Esophagus (tissue), 2 donors: ENCODE data around the gene ACOT9. TPM values are rescaled to one million over a fixed set of nuclear protein-coding genes. Genes with fewer than 3 reads are reported as not detected.

ENCODE experiments used
- H3K27ac ChIP-seq, 2 donors: one replicate each; pipeline ENCODE4 v1.5.1; 2013; ENCODE audit warnings: low read depth in 2 of 2, mild to moderate bottlenecking in 2 of 2, inconsistent platforms in 1 of 2, low read length in 1 of 2, moderate library complexity in 1 of 2
- H3K27me3 ChIP-seq, 2 donors: one replicate each; pipeline ENCODE4 v1.6.1; 2013; ENCODE audit warnings: low read length in 2 of 2, control low read depth in 1 of 2, mild to moderate bottlenecking in 1 of 2; ENCODE audit not compliant: insufficient read depth in 2 of 2, control insufficient read depth in 1 of 2
- H3K36me3 ChIP-seq, 2 donors: one replicate each; pipeline ENCODE4 v1.6.1; 2013; ENCODE audit warnings: low read length in 1 of 2; ENCODE audit not compliant: control insufficient read depth in 2 of 2, insufficient read depth in 2 of 2
- H3K4me1 ChIP-seq, 2 donors: one replicate each; pipeline ENCODE4 v1.6.1; 2013; ENCODE audit warnings: low read length in 1 of 2; ENCODE audit not compliant: control insufficient read depth in 2 of 2, insufficient read depth in 2 of 2
- H3K4me3 ChIP-seq, 2 donors: one replicate each; pipeline ENCODE4 v1.5.1; 2013; ENCODE audit warnings: low read length in 2 of 2, mild to moderate bottlenecking in 2 of 2, low read depth in 1 of 2, moderate library complexity in 1 of 2
- H3K9me3 ChIP-seq, 2 donors: one replicate each; pipeline ENCODE4 v1.6.1; 2013; ENCODE audit warnings: mild to moderate bottlenecking in 2 of 2, low read depth in 1 of 2, low read length in 1 of 2, moderate library complexity in 1 of 2; ENCODE audit not compliant: control insufficient read depth in 2 of 2, insufficient read depth in 1 of 2
- WGBS, 2 donors: extraction: QIAGEN DNeasy Blood & Tissue Kit; methylation state at CpG; one replicate each; pipeline ENCODE4 v1.1.7; 2013; 5-methylcytosine and 5-hydroxymethylcytosine counted together
- polyA plus RNA-seq, 2 donors: library from polyadenylated mRNA; stranded (reverse); fragments of 200-250 nt; gene quantifications; one replicate each; pipeline ENCODE4 v1.2.3, GENCODE V29; 2013
- donor health status: healthy with polysubstance abuse.
- donor health status: Bipolar disorder and iron deficiency.

ACOT9 gene
- polyA plus RNA-seq, 2 donors = 10.3 to 11.6 TPM

DNA sequence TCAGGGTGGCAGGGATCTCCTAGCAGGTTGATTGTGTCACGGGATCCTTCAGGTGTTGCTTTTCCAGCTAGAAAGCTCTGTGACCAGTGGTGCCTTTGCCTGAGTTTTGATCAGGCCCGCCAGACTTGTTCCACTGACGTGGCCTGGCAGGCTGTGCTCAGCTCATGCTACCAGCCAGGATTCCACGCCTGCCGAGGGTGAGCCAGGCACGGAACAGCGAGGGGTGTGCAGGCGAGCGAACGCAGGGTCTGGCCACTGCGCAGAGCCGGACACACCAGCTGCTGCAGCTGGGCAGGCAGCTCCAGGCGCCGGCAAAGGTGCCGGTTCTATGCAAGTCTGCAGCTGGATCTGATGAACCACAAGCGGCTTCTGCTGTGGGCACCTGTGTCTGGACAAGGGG is 22.8 kb upstream of the ACOT9 start:
- Histone ChIP-seq H3K4me3 (no peak overlapping the region), H3K27me3 (no peaks in the 10 kb centered on the region), H3K36me3 (no peaks in the 10 kb centered on the region), H3K9me3 (no peaks in the 10 kb centered on the region), H3K27ac (peak overlapping the region in 1 of 2 donors; percentile 31), H3K4me1 (no peaks in the 10 kb centered on the region)
- 78 to 84% methylated on average over 16 of the region's 16 CpGs for WGBS, 2 donors

DNA sequence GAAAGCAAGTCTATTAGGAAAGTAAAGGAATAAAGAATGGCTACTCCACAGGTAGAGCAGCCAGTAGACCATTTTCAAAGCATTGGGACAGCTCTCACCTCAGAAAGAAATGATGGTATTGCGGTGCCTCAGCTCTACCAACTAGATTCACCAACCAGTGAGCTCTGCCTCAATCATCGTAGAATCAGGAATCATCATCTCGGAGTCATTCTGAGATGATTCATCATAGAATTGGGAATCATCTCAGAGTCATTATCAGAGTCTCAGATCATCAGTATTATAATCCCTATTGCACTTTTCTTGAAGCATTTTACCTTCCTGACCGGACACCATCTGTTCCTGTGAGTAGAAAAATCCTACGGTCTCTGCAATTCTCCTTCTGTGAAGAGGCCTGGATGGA is 22.4 kb upstream of the ACOT9 start:
- no peak overlapping the region for H3K4me3 ChIP-seq
- H3K27me3 ChIP-seq = no peaks in the 10 kb centered on the region
- WGBS, 2 donors = 48 to 82% methylated on average over 5 of the region's 5 CpGs
- no peaks in the 10 kb centered on the region for H3K4me1 ChIP-seq
- H3K9me3 ChIP-seq = no peaks in the 10 kb centered on the region
- H3K36me3 ChIP-seq = no peaks in the 10 kb centered on the region
- H3K27ac ChIP-seq = peak overlapping the region in 1 of 2 donors; percentile 31

DNA sequence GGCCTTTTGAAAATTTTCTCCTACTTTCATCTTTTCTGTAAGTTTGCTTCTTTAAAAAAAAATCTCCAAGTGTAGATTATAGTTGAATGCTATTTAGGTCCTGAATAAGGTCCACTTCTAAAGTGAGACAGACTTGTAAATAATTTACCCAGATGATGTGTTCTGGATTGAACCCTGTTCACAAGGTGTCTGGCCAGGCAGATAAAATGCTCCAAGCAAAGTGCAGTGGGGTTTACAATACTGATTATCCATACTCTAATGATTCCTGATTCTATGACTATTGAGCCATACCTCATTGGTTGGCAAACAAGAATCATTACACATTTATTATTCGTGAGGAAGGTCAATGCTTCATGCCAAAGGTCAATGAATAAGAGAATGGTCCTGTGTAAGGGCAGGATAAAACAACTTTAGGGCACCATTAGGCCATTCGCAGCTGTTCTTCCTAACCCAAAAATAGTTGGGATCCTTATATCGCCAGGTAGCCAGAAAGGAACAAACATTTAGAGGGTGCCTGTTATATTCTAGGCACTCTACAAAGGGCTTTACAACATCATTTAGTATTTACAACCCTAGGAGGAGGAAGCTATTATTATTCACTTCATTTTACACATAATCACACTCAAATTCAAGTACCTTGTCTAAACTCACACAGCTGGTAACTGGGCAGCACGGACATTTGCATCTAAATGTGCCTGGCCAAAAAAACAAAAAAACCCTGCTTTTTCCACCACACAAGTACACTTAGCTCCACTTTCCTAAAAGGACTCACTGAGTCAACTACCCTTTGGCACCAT is 21.3 kb upstream of the ACOT9 start:
- Histone ChIP-seq H3K36me3 (no peaks in the 10 kb centered on the region), H3K27ac (no peak overlapping the region), H3K4me3 (no peak overlapping the region), H3K9me3 (no peaks in the 10 kb centered on the region), H3K4me1 (no peaks in the 10 kb centered on the region), H3K27me3 (no peaks in the 10 kb centered on the region)
- whole genome bisulfite sequencing, 2 donors = 71 to 86% methylated on average over 4 of the region's 4 CpGs

DNA sequence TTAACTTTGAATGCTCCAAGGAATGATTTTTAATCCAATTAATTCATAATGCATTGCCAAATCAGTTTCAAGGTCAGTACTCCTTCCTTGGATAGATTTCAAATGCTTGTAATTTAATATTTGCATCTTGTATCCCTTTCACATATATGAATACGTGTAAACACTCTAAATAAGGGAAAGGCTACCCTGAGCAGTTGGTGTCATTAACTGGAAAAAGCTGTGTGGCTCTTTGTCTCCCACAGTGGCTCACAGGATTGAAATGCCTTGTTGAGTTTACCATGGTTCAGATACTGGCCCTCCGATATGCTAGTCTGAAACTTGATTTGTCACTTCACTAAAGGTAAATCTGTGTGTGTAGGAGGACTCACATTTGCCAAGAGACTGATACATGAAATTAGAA is 16.7 kb upstream of the ACOT9 start:
- no peaks in the 10 kb centered on the region for H3K9me3 ChIP-seq
- H3K27me3 ChIP-seq = peaks cover 0 to 4% of the 10 kb centered on the region in 2 donors
- H3K4me1 ChIP-seq = no peaks in the 10 kb centered on the region
- WGBS, 2 donors = 79 to 89% methylated on average over 2 of the region's 2 CpGs
- H3K4me3 ChIP-seq = no peak overlapping the region
- H3K27ac ChIP-seq = no peak overlapping the region
- H3K36me3 ChIP-seq = no peaks in the 10 kb centered on the region

DNA sequence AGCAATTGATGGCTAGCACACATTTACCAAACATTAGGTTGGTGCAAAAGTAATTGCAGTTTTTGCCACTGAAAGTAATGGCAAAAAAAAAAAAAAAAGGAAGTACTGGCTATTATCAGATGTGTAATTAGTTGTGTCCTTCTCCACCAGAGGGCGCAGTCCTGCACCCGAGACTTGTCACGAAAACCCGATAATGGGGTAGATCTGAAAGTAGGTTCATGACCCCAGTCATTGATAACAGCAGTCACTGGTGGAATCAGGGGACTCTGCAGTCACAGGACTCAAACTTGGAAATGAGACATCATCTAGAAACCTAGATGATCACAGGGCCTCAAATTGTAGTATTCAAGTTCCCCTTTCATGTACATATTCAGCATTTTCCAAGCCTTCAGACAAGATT is 13.1 kb upstream of the ACOT9 start:
- no peaks in the 10 kb centered on the region for H3K36me3 ChIP-seq
- H3K27me3 ChIP-seq = peaks cover 0 to 4% of the 10 kb centered on the region in 2 donors
- H3K4me1 ChIP-seq = no peaks in the 10 kb centered on the region
- no peaks in the 10 kb centered on the region for H3K9me3 ChIP-seq
- H3K4me3 ChIP-seq = no peak overlapping the region
- 1 to 2% methylated on average over 4 of the region's 4 CpGs for WGBS, 2 donors
- H3K27ac ChIP-seq = no peak overlapping the region

DNA sequence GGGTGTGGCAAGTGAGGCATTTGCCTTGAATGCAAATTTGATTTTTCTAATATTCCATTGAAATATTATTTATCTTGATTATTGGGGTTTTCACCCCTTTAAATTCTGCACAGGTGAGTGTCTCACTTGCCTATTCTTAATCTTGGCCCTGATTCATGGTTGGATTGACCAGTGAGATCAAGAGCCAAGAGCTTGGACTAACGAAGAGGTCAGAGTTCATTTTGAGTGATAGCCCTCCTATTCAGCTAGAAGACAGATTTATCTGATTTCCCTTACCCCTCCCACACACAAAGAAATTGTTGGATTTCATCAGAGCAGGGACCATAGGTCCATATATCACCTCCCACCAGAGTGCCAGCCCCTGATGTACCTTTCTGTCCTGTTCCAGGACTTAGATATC is 11.6 kb upstream of the ACOT9 start:
- WGBS, 2 donors = 79 to 93% methylated on average over 1 of the region's 1 CpG
- no peaks in the 10 kb centered on the region for H3K4me1 ChIP-seq
- H3K4me3 ChIP-seq = no peak overlapping the region
- no peaks in the 10 kb centered on the region for H3K9me3 ChIP-seq
- peaks cover 0 to 4% of the 10 kb centered on the region in 2 donors for H3K27me3 ChIP-seq
- H3K27ac ChIP-seq = no peak overlapping the region
- no peaks in the 10 kb centered on the region for H3K36me3 ChIP-seq

DNA sequence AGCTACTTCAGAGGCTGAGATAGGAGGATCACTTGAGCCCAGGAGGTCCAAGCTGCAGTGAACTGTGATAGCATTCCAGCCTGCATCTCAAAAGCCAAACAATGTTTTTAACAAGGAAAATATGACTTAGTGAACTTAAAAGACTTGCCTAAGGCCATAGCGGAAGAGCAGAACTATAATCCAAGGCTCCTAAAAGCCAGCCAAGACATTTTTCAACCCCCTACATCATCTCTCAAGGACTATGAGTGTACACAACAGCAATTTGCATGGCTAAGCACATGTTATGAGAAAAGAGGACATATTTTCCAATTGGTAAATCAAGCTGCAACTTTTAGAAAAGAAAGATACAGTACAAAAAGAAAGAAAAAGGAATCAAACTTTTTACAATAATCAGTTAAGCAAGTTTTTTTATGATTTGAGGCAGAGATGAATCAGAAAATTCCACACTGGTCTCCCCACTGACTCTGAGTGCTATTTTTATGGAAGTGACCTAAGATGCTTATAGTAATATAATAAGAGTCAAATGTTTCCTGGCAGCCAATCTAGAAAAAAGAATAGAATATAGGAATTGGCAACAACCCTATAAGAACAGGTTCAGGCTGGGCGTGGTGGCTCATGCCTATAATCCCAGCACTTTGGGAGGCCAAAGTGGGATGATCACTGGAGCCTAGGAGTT is 9.8 kb upstream of the ACOT9 start:
- Histone ChIP-seq H3K9me3 (no peaks in the 10 kb centered on the region), H3K4me1 (no peaks in the 10 kb centered on the region), H3K36me3 (no peaks in the 10 kb centered on the region), H3K4me3 (no peak overlapping the region), H3K27ac (no peak overlapping the region), H3K27me3 (peaks cover 0 to 4% of the 10 kb centered on the region in 2 donors)
- WGBS, 2 donors = 34 to 60% methylated on average over 2 of the region's 2 CpGs

DNA sequence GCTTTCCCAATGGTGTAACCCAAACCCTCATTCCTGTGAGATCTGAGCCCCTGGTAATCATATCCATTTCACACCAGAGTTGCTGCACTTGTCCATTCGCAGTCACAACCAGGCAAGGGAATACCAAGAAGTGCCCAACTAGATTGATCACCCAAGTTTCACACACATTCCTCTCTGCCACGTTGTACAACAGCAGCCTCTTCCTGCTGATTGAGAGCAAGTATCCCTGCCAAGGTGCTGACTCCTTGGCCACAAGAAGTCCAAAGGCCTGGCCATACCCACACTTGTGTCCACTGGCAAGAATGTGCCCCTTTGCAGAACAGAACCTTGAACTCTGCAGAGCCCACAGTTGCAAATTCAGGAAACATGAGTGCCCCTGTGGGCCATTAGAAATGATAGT is 6.5 kb upstream of the ACOT9 start:
- Histone ChIP-seq H3K9me3 (no peaks in the 10 kb centered on the region), H3K36me3 (no peaks in the 10 kb centered on the region), H3K27me3 (no peaks in the 10 kb centered on the region), H3K4me1 (no peaks in the 10 kb centered on the region), H3K4me3 (no peak overlapping the region), H3K27ac (no peak overlapping the region)
- WGBS, 2 donors = 51 to 56% methylated on average over 2 of the region's 2 CpGs

DNA sequence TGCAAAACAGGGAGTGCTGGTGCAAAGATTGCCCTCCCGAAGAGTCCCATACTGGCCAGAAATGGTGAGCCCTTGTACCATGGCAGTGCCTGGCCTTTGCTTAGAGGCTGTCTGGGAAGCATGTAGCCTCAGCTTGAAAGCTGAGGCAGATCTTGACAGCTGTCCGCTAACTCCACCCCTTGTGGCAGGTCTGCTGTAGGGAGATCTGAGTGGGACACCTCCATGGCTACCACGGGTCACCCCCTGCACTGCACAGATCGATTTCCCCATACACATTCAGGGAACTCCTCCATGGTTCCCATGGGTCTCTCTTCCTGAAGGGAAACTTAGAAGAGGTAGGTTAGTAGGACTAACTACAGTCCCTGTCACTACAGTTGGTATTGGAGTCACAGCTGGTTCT is 6.1 kb upstream of the ACOT9 start:
- no peaks in the 10 kb centered on the region for H3K4me1 ChIP-seq
- WGBS, 2 donors = 80 to 81% methylated on average over 4 of the region's 4 CpGs
- no peaks in the 10 kb centered on the region for H3K27me3 ChIP-seq
- H3K27ac ChIP-seq = no peak overlapping the region
- H3K36me3 ChIP-seq = no peaks in the 10 kb centered on the region
- no peaks in the 10 kb centered on the region for H3K9me3 ChIP-seq
- H3K4me3 ChIP-seq = no peak overlapping the region

DNA sequence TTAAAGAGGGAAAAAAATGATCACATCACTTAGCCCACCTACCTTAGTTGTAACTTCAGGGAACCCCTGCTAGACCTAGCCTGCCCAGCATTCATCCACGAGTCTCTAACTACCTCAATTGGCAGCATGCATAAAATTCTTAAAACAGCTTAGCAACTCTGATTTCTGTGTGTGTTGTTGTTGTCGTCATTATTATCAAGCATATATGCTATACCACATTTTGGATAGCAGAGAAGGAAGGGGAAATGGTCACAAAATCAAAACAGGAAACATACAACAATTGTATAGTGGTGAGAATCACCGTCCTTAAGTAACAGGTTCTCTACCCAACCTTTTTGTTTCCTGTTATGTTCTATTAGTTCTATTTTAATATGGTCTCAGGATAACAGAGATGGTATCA is 2.7 kb upstream of the ACOT9 start:
- WGBS, 2 donors = 54 to 63% methylated on average over 3 of the region's 3 CpGs
- Histone ChIP-seq H3K4me1 (no peaks in the 10 kb centered on the region), H3K27me3 (no peaks in the 10 kb centered on the region), H3K36me3 (no peaks in the 10 kb centered on the region), H3K9me3 (no peaks in the 10 kb centered on the region), H3K27ac (no peak overlapping the region), H3K4me3 (no peak overlapping the region)
